GM21825 (cell line): ENCODE results near the gene SLC4A4.

Source experiments
- ATAC-seq: cut with Tn5 transposase; IDR thresholded peaks from one replicate; pipeline ENCODE4 v1.9.1; 2021; ENCODE audit warnings: mild to moderate bottlenecking, moderate library complexity; ENCODE audit not compliant: unreplicated experiment

Gene SLC4A4

DNA sequence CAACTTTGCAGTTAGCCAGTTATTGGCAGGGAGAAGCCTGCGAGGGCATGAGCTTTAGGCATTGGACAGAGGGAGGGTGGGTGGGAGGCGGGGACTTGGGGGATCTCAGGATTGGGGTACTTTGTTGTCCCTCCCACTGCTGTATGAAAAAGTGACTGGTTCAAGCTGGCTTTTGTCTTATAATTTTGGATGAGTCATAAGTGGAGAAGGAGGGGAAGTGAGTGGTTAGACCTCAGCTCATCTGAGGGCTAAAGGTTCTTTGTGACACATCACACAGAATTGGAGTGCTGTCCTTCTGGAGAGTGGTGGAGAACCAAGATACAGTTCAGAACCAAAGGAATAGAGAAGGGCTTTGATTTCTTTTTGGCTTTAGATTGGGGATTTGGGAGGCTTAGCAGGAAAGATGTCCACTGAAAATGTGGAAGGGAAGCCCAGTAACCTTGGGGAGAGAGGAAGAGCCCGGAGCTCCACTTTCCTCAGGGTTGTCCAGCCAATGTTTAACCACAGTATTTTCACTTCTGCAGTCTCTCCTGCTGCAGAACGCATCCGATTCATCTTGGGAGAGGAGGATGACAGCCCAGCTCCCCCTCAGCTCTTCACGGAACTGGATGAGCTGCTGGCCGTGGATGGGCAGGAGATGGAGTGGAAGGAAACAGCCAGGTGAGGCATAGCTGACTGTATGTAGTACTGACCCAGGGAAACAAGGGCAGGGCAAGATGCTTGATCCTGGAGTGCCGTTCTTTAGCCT is at the start of gene SLC4A4:
Gene SLC4A4, plus strand, starts transcription at position 175 of the 748 bp plus-strand sequence.
- ATAC-seq: peak; percentile 100

GRCh38 chr4:71290074-71290473 is 48.7 kb upstream of the SLC4A4 start:
- ATAC-seq: no peak

DNA sequence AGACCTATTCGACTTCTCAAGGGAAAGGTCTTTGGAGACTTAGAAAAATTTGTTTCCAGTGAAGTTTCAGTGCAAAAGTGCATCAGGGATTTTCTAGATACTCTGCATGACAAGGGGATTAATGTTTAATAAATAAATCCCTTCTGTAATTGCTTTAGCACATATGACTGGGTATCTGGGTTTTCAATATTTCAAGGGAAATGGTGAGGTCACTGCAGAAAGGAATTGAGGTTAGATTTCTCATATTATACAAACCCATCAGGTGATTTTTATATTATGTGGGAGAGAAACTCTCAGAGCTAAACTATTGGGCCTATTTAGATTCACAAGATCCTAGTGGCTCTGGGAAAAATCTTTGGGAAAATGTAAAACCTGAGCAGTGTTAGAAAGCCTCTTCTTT is 48.3 kb upstream of the SLC4A4 start:
- ATAC-seq: no peak

DNA sequence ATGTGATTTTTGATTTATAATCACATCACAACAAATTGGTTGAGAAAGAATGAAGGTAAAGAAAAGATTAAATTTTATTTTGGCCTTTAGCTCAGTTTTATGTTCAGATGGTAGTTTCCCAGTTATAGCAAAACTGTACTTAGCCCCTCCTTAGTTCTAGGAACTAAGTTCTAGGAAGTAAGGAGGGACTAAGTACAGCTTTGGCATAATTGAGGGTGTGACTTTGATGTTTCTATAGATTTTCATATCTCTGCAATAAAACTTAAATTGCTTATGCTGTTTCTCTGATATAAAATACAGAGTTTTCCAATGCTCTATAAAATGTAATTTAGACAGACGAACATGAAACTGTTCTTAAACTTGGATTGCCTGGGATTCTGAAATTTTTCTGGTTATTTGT is 46.6 kb upstream of the SLC4A4 start:
- no peak for ATAC-seq

GRCh38 chr4:71293705-71294104 is 45.1 kb upstream of the SLC4A4 start:
- ATAC-seq: no peak

DNA sequence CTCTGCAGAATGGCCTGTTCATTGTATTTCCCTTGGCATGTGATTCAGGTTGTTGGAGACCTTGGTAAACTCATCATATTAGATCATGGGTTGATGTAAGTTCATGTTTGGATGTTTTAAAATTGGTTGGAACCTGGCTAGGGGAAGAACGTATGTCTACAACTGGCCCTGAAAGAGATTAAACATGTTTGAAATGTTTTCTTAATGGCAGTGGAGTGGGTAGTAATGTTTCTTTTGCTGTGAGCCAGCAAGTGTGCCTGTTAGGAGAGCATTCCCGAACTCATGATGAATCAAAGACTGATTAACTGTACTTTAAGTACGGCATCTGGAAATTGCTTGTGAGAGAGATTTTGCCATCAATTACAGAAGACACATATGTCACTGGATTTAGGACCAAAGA is 44.5 kb upstream of the SLC4A4 start:
- ATAC-seq: no peak

DNA sequence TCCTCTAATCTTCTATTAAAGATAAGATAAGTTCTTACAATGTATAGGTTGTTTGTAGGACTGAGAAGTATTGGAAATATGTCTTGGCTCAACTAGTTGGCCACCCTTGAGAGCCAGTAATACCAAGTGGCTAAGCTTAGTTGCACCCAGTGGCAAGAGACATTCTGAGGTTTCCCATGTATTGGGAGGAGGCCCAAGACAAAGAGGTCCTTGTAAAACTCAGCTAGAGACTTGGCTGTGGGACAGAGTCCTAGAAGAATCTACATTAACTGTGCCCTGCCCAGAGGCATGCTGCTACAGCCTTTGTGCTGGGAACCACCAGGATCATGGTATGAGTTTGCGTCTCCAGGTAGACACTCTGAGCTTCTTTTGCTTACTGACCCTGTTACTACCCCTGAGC is 41.9 kb upstream of the SLC4A4 start:
- no peak for ATAC-seq

DNA sequence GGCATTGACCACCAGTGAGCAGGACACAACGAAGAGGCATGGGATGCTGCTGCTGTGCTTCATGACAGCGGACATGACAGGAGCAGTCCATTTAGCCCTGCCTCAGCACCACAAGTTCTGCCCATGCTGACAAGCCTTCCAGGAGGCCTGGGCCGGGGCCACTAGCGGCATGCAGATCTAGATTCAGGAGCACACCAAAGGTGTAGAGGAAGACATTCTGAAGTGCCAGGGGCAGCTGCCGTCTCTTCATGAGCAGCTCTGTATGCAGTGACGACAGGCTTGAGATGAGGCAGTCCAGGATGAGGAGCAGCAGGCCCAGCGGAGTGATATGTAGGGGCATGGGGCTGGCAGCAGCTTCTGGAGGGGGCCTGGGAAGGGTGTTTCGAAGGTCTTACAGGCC is 38.5 kb upstream of the SLC4A4 start:
- ATAC-seq: no peak

- ATAC-seq: no peak
Measured at GRCh38 chr4:71300964-71301363, 37.9 kb upstream of the SLC4A4 start.

GRCh38 chr4:71303287-71303686 is 35.5 kb upstream of the SLC4A4 start:
- ATAC-seq: no peak

GRCh38 chr4:71303850-71304249 is 35.0 kb upstream of the SLC4A4 start:
- ATAC-seq: no peak

DNA sequence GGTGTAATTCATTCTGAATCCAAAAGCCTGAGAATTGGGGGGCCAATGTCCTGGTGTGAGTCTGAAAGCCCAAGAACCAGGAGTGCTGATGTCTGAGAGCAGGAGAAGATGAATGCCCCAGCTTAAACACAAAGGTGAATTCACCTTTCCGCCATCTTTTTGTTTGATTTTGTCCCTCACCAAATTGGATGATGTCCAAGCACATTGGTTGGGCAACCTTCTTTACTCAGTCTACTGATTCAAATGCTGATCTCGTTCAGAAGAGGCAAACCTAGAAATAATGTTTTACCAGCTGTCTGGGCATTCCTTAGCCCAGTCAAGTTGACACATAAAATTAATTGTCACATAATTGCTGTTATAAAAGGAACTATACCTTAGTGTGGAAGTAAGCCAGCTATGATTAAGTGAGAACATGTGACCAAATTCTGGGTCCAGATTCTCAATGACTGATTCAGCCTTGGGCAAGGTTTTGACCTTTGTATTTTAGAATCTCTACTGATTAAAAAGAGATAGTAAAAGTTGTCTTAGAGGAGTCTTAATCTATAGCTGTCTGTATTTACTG is 34.5 kb upstream of the SLC4A4 start:
- ATAC-seq: no peak

GRCh38 chr4:71307729-71308128 is 31.1 kb upstream of the SLC4A4 start:
- ATAC-seq: no peak

- no peak for ATAC-seq
Measured at GRCh38 chr4:71322425-71322824, 16.4 kb upstream of the SLC4A4 start.

DNA sequence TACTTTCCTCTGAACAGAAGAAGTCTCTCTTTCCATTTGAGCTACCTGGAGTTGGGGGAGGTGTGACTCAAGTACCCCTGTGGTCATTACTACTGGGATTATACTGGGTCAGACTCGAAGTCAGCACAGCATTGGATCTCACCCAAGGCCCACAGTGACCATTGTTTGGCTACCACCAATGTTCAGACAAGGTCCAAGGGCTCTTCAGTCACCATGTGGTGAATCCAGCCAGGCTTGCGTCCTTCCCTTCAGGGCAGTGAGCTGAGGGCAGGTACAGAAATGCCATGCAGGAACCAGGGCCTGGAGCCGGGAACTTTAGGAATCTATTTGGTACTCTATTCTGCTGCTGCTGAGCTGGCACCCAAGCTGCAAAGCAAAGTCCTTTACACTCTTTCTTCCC is 5.5 kb upstream of the SLC4A4 start:
- no peak for ATAC-seq

DNA sequence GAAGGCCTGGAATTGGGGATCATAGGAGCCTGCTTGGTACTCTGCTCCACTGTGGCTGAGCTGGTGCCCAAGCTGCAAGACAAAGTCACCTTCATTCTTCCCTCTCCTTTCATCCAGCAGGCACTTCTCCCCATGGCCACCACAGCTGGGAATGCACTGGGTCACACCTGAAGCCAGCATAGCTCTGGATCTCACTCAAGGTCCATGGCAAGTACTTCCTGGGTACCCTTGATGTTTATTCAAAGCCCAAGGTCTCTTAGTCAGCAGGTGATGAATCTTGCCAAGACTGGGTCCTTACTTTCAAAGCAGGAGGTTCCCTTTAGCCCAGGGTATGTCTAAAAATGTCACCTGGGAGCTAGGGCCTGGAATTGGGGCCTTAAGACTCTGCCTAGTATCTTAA is 4.9 kb upstream of the SLC4A4 start:
- no peak for ATAC-seq

DNA sequence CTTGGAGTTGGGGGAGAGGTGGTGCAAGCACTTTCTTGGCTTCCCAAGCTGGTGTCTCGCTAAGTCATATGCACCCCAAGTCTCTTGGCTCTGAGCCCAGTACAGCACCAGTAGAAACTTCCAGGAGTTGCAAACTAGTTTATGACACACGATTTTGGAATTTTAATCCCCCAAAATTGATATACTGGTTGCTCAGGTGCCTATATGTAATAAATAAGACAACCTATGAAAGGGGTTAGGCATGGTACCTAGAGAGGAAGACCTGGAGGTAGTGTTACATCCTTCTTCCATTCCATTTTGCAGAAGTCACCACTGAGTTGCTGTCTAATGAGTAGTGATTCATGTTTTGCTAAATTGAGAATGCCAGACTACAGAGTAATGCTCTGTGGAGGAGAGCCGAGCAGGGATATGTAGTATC is 4.3 kb upstream of the SLC4A4 start:
- no peak for ATAC-seq

DNA sequence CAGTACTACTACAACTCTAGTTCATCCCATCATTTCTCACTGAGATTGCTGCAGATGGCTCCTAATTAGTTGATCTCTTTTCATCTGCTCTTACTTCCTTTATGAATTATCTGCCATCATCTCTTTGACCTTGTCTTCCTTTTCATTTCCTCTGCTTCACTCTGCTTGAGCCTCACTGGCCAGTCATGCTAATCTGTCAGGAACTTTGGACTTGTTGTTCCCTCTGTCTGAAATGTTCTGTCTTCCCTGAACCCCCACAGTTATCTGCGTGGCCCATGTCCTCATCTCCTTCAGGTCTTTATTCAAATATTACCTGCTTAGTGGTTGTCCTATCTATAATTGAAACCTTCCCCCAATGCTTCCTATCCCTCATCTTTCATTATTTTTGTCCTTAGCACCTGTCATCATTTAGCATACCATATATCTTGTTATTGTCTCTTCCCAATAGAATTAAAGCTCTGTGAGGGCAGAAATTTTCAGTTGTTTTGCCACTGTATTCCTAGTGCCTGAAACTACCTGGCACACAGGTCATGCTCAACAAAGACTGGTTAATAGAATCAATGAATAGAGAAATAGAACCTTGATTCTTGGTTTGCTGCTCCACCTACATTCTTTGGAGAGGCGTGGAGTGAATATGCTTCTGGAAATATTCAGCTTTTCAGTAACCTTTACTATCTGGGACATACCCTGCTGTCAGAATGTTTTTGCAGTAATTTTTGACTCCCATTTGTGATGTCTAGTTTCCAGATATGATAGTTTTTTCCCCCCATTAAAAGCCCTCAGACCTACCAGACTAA is 5.0 kb downstream of the SLC4A4 start:
- no peak for ATAC-seq

- no peak for ATAC-seq
Measured at GRCh38 chr4:71346710-71347109, 7.9 kb downstream of the SLC4A4 start.

DNA sequence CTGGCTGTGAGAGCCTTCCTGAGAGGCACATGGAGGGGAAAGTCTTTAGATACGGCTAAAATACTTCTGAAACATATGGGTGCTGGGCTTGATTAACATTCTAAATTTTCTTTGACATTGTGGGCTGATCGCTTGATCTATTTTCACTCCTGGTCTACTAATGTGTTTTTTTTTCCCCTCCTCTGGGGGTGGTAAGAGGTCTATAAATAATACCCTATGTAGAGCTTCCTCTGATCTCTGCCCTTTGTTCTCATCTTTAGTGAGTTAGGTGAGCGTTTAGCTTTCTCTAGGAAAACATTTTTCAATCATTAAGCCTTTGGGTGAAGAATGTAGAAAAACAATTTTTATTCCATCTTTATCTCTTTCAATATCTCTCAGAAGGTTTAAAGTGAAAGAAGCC is 9.8 kb downstream of the SLC4A4 start:
- no peak for ATAC-seq

GRCh38 chr4:71355045-71355444 is 16.2 kb downstream of the SLC4A4 start:
- ATAC-seq: no peak

DNA sequence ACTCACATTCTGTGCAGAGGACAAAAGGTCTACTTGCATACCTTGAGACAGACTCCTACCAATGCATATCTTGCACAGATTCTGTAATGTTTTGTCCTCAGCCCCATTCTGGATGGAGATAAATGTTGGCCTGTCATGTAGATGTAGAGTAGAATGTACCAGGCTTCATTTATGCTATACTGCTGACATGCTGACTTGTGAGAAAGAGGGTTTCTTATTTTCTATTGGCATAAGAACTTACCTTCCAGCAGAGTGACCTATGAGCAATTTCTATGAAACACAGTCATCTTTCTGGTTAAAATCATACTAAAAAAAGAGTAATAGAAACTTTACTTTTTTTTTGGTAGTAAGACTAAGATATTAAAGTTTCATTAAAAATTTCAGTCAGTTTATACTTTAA is 17.2 kb downstream of the SLC4A4 start:
- no peak for ATAC-seq
